Gastroesophageal sphincter (tissue), 3 donors: ENCODE data around the gene CPAMD8.

Experiments
- CTCF ChIP-seq, 4 experiments: fragments of 200-600 bp in 2 of 4; fragments of 450-650 bp in 2 of 4; sonication (generic) in 1 of 4; IDR thresholded peaks; one replicate each; pipeline ENCODE4 v1.5.1; 2017 to 2019; ENCODE audit warnings: antibody characterized with exemption in 4 of 4, mild to moderate bottlenecking in 2 of 4, moderate library complexity in 2 of 4
- EP300 ChIP-seq: sonication (generic); formaldehyde crosslinking; IDR thresholded peaks from one replicate; pipeline ENCODE4 v1.6.1; 2017; ENCODE audit warnings: antibody characterized with exemption, mild to moderate bottlenecking
- POLR2A ChIP-seq, 2 donors: fragments of 450-650 bp; IDR thresholded peaks; one replicate each; pipeline ENCODE4 v1.6.1; 2017; ENCODE audit warnings: antibody characterized with exemption in 2 of 2, mild to moderate bottlenecking in 2 of 2, moderate library complexity in 1 of 2
- POLR2AphosphoS5 ChIP-seq: sonication (generic); formaldehyde crosslinking; IDR thresholded peaks from one replicate; pipeline ENCODE4 v1.6.1; 2017; ENCODE audit warnings: antibody characterized with exemption

- no peak for TF ChIP-seq CTCF (IDR thresholded peaks at IDR 0.05)
- TF ChIP-seq POLR2AphosphoS5, result no peak
- no peak for TF ChIP-seq POLR2A (IDR thresholded peaks at IDR 0.05)
- no peak for TF ChIP-seq EP300
These were observed 75.1 kb downstream of the CPAMD8 start for GRCh38 chr19:16951529-16951928.
